Upper lobe of right lung (tissue), 1 donor: ENCODE data around the gene GNB3. TPM values are rescaled to one million over a fixed set of nuclear protein-coding genes. Genes with fewer than 3 reads are reported as not detected.
A peak's percentile ranks its signal among the peaks of the same experiment; 100 is the strongest.

Experiments
- ATAC-seq: fragments of 200-7000 bp; cut with Tn5 transposase; one replicate; pipeline ENCODE4 v1.9.1; 2020; ENCODE audit warnings: mild to moderate bottlenecking, moderate library complexity
- DNase-seq: peaks from one replicate; pipeline ENCODE4 v3.0.0-alpha.2; 2020
- H3K27ac ChIP-seq: fragments of 200-600 bp; one replicate; pipeline ENCODE4 v1.8.0; 2022
- H3K27me3 ChIP-seq: fragments of 200-600 bp; one replicate; pipeline ENCODE4 v1.8.0; 2022; ENCODE audit warnings: mild to moderate bottlenecking
- H3K36me3 ChIP-seq: fragments of 200-600 bp; one replicate; pipeline ENCODE4 v1.8.0; 2022
- H3K4me1 ChIP-seq: fragments of 200-600 bp; one replicate; pipeline ENCODE4 v1.8.0; 2022
- H3K4me3 ChIP-seq: fragments of 200-600 bp; one replicate; pipeline ENCODE4 v1.8.0; 2022; ENCODE audit warnings: mild to moderate bottlenecking
- H3K9me3 ChIP-seq: fragments of 200-600 bp; one replicate; pipeline ENCODE4 v1.8.0; 2022
- intact Hi-C: fragments of 100-400 bp; cut with DNase I; formaldehyde crosslinking; loops from one replicate; pipeline ENCODE4 v1.11.0; 2022
- total RNA-seq: library from RNA; stranded (reverse); fragmentation: NEBNext Ultra II Directional; extraction: Animal tissue kit (Norgen Biotek cat#: 25700); gene quantifications from one replicate; pipeline ENCODE4 v1.2.1, GENCODE V29; 2021
- TF ChIP-seq, protein P1 (sequence below): fragments of 200-600 bp; IDR thresholded peaks from one replicate; pipeline ENCODE4 v1.8.0; 2022; ENCODE audit warnings: antibody characterized with exemption
- donor health status: DM: no; HTN: yes; CAD: no; lungs with severe emphysema.

GNB3 gene
- total RNA-seq, 1 donor from 2014 or later = 0.32 TPM

DNA sequence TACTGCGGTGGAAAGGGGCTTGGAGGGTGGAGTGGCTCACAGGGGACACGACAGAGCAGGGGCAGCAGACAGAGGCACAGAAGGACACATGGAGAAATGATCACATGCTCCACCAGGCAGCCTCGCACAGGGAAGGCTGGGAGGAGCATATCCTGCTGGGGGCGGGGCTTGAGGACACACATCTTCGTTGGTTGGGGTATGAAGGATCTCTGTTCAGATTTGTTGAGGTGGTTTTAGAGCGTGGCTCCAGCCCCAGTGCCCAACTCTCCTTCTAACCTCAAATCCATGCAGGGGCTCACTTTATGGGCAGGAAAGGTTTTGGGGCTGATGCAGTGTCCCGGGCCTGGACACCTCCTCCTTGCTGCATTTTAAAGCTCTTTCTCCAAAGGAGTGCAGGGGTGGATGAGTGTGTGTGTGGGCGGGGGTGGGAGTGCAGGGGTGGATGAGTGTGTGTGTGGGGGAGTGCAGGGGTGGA lies 13.3 kb upstream of the GNB3 start:
- TF ChIP-seq, protein P1, sequence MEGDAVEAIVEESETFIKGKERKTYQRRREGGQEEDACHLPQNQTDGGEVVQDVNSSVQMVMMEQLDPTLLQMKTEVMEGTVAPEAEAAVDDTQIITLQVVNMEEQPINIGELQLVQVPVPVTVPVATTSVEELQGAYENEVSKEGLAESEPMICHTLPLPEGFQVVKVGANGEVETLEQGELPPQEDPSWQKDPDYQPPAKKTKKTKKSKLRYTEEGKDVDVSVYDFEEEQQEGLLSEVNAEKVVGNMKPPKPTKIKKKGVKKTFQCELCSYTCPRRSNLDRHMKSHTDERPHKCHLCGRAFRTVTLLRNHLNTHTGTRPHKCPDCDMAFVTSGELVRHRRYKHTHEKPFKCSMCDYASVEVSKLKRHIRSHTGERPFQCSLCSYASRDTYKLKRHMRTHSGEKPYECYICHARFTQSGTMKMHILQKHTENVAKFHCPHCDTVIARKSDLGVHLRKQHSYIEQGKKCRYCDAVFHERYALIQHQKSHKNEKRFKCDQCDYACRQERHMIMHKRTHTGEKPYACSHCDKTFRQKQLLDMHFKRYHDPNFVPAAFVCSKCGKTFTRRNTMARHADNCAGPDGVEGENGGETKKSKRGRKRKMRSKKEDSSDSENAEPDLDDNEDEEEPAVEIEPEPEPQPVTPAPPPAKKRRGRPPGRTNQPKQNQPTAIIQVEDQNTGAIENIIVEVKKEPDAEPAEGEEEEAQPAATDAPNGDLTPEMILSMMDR = no peak
- Histone ChIP-seq H3K36me3 (no peaks in the 10 kb centered on the region), H3K4me1 (peaks cover 5% of the 10 kb centered on the region), H3K4me3 (no peak overlapping the region), H3K27ac (no peak overlapping the region), H3K9me3 (no peaks in the 10 kb centered on the region), H3K27me3 (no peaks in the 10 kb centered on the region)
- intact Hi-C loops = loop anchor here (10.0 kb wide), 1 partner anchor 93 kb away; no protein-coding TSS in a partner anchor
- ATAC-seq (peak; percentile 50), DNase-seq (peak; percentile 83)

DNA sequence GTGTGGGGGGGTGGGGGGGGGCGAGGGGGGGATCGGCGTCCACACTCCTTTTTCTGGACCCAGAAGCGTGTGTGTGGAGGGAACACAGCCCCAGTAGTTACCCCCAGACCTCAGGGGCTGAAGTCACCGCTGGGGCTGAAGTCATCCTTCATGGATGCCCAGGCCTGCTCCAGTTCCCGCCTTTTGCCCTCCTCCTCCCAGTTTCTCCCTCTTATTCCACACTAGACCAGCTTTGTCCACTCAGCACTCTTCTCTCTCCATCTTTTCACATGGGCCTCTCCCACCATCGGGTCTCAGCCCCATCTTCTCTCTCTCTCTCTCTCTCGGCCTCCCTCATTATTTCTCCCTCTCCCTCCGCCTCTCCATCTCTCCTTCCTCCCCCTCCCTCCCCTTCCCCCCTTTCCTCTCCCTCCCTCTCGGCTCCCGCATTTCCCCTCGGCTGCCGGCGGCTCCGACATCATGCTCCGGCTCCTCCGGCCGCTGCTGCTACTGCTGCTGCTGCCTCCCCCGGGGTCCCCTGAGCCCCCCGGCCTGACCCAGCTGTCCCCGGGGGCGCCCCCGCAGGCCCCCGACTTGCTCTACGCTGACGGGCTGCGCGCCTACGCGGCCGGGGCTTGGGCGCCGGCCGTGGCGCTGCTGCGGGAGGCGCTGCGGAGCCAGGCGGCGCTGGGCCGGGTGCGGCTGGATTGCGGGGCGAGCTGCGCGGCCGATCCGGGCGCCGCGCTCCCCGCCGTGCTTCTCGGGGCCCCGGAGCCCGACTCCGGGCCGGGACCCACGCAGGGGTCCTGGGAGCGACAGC lies 12.5 kb upstream of the GNB3 start, which contains the start of gene P3H3:
P3H3 (plus strand) TSS at position 426 of the 799 bp plus-strand sequence; CDS start at position 460, 34 bp downstream.
- Histone ChIP-seq H3K4me1 (peaks cover 5% of the 10 kb centered on the region), H3K4me3 (peak within 1 kb of the TSS; percentile 62), H3K27ac (peak within 1 kb of the TSS; percentile 44), H3K36me3 (no peaks in the 10 kb centered on the region), H3K9me3 (no peaks in the 10 kb centered on the region), H3K27me3 (no peaks in the 10 kb centered on the region)
- TF ChIP-seq, protein P1 = no peak
- intact Hi-C loops = loop anchor here (10.0 kb wide), 1 partner anchor 93 kb away; no protein-coding TSS in a partner anchor
- no peak for DNase-seq
- ATAC-seq = peak; percentile 5

- peak; percentile 21 for ATAC-seq
- no peaks in the 10 kb centered on the region for H3K27me3 ChIP-seq
- TF ChIP-seq, protein P1 = no peak
- H3K36me3 ChIP-seq = no peaks in the 10 kb centered on the region
- H3K27ac ChIP-seq = peak overlapping the region; percentile 44
- peak overlapping the region; percentile 62 for H3K4me3 ChIP-seq
- no peak for DNase-seq
- peaks cover 5% of the 10 kb centered on the region for H3K4me1 ChIP-seq
- intact Hi-C loops = loop anchor here (10.0 kb wide), 1 partner anchor 94 kb away; no protein-coding TSS in a partner anchor
- H3K9me3 ChIP-seq = no peaks in the 10 kb centered on the region
Measured at GRCh38 chr12:6828781-6829535, 11.8 kb upstream of the GNB3 start.

GRCh38 chr12:6829536-6830220 lies 11.0 kb upstream of the GNB3 start:
- ATAC-seq = no peak
- H3K27ac ChIP-seq = peak overlapping the region; percentile 44
- no peaks in the 10 kb centered on the region for H3K9me3 ChIP-seq
- no peak for DNase-seq
- peak overlapping the region; percentile 62 for H3K4me3 ChIP-seq
- TF ChIP-seq, protein P1 = no peak
- H3K36me3 ChIP-seq = no peaks in the 10 kb centered on the region
- peaks cover 5% of the 10 kb centered on the region for H3K4me1 ChIP-seq
- intact Hi-C loops = loop anchor here (10.0 kb wide), 1 partner anchor 95 kb away; no protein-coding TSS in a partner anchor
- no peaks in the 10 kb centered on the region for H3K27me3 ChIP-seq

- Histone ChIP-seq H3K36me3 (no peaks in the 10 kb centered on the region), H3K27ac (no peak overlapping the region), H3K4me1 (peaks cover 5% of the 10 kb centered on the region), H3K27me3 (no peaks in the 10 kb centered on the region), H3K9me3 (no peaks in the 10 kb centered on the region), H3K4me3 (no peak overlapping the region)
- intact Hi-C loops = no loop called here
- ATAC-seq (no peak), DNase-seq (no peak)
- TF ChIP-seq, protein P1 = no peak
Measured at GRCh38 chr12:6830286-6830890, 10.3 kb upstream of the GNB3 start.
